ENCODE data around the gene SKIDA1.

DNA sequence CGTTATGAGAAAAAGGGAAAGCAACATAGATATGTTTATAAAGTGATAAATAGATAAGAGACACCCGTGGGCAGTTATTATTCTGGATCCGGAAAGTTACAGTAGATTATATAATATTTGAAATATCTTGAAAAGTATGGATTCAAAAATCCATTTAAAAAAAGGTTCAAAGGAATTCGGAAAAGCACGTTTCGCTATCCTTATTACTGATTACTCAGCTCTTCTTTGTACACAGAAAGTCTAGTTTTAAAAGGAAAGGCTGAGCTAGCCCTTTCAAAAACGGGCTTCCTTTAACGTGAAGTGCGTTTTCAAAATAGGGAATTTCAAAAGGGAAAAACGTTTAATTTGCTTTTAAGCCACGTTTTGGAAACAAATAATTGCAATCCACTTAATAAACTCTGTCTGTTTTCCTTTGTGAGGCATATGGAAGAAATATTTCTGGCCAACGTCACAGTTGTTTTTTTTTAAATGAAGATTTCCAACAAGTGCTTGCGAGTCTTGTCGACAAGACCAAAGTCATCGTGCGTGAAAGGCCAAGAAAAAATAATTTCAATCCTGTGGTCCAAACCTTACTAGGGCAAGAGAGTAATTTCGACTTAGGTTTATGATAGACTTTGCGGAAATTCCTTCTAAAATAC lies 2.2 kb upstream of the SKIDA1 start:
- TF ChIP-seq, protein P1, sequence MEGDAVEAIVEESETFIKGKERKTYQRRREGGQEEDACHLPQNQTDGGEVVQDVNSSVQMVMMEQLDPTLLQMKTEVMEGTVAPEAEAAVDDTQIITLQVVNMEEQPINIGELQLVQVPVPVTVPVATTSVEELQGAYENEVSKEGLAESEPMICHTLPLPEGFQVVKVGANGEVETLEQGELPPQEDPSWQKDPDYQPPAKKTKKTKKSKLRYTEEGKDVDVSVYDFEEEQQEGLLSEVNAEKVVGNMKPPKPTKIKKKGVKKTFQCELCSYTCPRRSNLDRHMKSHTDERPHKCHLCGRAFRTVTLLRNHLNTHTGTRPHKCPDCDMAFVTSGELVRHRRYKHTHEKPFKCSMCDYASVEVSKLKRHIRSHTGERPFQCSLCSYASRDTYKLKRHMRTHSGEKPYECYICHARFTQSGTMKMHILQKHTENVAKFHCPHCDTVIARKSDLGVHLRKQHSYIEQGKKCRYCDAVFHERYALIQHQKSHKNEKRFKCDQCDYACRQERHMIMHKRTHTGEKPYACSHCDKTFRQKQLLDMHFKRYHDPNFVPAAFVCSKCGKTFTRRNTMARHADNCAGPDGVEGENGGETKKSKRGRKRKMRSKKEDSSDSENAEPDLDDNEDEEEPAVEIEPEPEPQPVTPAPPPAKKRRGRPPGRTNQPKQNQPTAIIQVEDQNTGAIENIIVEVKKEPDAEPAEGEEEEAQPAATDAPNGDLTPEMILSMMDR (IDR thresholded peaks at IDR 0.05) = no peak
- TF ChIP-seq POLR2A (IDR thresholded peaks at IDR 0.05) = no peak
